ENCODE results near the gene RABGAP1L.
"Not testable (repeated sequence)": the region's sequence is repeated elsewhere in the genome, so short reads cannot be mapped to it uniquely, and the experiment has no call there.

RABGAP1L gene

DNA sequence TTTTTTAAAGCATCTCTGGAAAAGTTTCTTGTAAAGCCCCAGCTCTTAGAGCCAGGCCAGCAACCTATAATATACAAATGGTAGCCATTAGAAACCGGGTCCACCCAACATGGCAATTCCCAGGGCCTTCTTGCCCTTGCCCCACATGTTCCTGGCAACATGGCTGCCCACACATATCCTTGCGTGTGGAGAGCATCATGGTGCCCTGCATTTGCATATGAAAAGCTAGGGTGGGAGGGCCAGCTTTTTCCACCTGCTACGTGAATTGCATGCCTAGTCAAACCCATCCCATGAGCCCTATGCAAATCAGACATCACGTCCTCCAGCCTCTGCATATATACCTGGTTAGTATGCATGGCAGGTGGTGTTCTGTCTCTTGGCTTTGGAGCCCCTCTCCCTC lies 88.2 kb downstream of the RABGAP1L start:
- no peak for DNase-seq

DNA sequence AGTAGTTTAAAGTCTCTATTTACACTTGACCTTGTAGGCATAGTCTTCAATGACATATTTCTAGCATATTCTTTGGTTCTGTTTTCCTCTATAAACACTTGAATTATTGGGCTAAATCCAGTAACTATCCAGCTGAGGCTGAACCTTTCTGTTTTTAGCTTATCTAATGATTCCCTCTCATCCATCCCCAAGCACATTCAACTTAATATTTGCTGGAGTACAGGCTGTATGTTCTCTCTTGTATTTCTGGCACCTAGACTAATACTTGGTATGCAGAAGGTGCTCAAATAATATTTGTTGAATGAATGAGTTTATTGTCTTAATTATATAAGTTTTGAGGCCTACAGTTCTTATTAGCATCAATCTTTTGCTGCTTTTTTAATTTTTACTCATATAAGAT lies 88.7 kb downstream of the RABGAP1L start:
- DNase-seq, result no peak

GRCh38 chr1:174256386-174256785 lies 97.1 kb downstream of the RABGAP1L start:
- DNase-seq, result not testable (repeated sequence)

- no peak for DNase-seq
Measured at GRCh38 chr1:174258148-174258550, 98.8 kb downstream of the RABGAP1L start.

DNA sequence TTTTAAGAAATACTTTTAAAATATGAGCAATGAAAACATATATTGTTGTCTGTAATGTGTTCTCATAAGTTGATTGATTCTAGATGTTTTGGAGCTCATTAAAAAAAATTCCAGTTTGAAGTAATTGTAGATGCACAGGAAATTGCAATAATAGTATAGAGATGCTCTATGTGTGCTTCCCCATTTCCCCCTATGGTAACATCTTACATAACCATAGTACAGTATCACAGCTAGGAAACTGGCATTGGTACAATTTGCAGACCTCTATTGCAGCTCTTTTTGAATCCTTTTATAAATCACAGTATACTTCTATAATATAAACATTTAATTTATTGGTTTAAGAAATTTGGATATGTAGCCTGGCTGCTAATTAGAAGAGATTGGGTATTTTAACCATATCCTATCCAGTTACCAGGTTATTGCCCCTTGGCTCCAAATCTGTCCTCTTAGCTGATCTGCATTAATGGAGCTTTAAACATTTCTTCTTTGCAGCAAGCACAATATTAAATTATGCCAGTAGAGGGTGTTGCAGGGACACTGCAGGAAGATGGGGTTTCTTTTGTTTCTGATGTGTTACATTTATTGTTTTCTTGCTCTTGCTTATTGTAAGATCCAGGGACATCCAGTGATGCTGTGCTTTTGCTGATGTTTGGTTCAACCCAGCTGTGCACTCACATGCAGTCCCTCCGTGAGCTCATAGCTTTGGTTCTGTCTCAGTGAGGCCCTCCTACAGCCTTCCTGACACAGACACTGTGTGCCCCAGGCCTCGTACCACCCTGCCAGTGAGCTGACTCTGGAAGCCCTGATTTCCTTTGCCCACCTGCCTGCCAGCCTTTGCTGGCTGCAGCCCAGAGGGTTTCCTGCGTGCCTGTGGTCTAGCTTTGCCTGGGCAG lies 103.3 kb downstream of the RABGAP1L start:
- no peak for DNase-seq

- DNase-seq, result no peak
Measured at GRCh38 chr1:174265282-174265681, 106.0 kb downstream of the RABGAP1L start.

DNA sequence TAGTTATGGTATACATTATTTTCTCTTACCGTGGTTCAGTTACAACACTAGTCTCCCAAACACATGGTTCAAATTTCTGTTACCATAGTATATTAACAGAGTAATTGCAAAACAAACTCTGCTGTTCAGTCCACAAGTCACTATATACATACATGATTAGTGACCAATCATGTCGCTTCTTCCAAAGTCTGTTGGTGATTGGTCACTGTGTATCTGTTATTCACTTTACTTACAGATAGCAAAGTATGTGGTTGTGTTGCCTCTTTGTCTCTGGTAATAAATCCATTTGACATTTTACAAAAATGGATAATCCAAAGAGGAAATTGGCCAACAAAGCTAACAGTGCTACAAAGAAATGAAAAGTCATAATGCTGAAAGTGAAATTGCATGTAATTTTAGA lies 107.2 kb downstream of the RABGAP1L start:
- DNase-seq, result no peak

DNA sequence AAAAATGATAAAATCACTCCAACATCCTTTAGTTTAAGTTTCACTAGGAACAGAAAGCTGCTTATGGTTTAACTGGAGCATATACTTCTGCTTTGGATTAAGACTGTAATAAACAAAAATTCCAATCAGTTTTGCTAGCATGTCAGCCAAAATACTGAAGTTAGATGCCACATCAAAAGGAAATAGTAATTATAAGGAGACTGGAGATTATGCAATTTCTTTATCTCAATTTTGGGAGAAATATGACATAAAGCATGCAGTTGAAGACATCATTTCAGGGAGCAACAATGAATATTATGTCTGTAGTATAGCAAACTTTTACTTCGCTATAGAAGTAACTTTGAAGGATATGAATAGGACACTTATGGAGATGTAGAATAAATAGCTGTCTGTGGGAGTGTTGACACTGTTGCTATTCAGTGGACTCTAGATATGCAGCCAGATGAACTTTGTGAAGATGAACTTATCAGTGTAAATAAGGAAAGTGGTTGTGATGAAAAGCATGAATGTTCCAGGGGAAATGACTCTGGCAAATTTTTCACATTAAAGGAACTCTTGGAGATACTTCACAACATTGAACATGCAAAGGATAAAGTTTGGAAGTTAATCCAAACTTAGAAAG lies 107.8 kb downstream of the RABGAP1L start:
- DNase-seq, result no peak

DNA sequence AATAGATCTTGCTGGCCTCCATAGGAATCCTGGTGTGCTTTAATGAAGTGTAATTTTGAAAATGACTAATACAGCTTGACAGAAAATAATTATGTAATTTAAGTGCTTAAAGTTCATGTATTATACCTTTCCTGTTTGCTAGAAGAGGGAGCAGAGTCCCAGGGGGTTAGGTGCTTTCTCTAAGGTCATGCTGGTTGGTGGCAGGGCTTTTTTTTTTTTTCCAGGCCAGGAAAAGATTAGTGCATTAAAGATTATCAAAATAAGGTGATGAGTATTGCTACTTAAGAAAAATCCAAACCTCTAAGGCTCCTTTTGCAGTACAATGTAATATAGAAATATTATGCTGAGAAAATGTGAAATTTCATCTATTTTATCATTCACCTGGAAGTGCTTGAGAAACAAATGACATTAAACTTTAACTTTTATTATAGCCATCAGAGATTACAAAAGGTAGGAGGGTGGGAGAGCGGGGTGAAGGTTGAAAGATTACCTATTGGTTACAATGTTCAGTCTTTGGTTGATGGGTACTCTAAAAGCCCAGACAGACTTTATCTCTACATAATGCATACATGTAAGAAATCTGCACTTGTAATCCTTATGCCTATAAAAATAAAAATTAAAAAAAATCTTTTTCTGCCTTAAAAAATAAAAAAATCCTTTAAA lies 110.8 kb downstream of the RABGAP1L start:
- DNase-seq, result no peak

DNA sequence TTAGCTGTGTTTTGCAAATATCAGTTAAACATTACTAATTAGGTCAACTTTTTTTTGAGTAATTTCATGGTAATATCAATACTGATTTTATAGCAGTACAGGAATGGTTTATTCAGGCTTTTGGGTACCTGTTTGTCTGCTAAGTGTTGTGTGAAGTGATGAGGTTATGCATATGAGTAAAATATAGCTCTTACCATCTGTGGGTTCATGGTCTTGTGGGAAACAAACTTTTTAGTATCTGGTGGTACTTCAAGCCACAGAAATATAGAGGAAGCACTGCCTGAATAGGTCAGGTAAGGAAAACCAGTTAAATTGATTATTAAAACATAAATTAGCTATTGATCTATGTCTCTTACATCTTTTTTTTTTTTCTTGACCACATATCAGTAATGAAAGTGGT lies 113.9 kb downstream of the RABGAP1L start:
- DNase-seq, result no peak

- no peak for DNase-seq
Measured at GRCh38 chr1:174273776-174274175, 114.5 kb downstream of the RABGAP1L start.

- no peak for DNase-seq
Measured at GRCh38 chr1:174274452-174274851, 115.1 kb downstream of the RABGAP1L start.

DNA sequence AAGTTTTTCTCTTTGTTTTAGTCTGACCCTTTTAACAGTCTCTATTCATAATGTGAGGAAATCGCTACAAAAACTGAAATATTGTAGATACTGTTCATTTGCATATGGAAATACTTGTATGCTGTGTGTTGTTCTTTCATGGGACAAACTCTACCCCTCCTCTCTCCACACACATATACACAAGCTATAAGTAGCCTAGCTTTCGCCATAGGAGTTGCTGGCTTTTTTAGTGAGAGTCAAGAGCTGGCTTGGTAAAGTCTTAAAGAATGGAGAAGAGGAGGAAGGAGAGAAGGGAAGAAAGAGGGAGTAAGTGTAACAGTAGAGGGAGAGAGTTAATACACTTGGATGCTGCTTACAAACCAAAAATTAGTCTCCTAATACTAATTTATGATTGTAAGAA lies 115.6 kb downstream of the RABGAP1L start:
- no peak for DNase-seq

GRCh38 chr1:174276087-174276486 lies 116.8 kb downstream of the RABGAP1L start:
- DNase-seq, result no peak

GRCh38 chr1:174284052-174284451 lies 124.7 kb downstream of the RABGAP1L start:
- DNase-seq, result no peak

- DNase-seq, result no peak
Measured at GRCh38 chr1:174286042-174286441, 126.7 kb downstream of the RABGAP1L start.

DNA sequence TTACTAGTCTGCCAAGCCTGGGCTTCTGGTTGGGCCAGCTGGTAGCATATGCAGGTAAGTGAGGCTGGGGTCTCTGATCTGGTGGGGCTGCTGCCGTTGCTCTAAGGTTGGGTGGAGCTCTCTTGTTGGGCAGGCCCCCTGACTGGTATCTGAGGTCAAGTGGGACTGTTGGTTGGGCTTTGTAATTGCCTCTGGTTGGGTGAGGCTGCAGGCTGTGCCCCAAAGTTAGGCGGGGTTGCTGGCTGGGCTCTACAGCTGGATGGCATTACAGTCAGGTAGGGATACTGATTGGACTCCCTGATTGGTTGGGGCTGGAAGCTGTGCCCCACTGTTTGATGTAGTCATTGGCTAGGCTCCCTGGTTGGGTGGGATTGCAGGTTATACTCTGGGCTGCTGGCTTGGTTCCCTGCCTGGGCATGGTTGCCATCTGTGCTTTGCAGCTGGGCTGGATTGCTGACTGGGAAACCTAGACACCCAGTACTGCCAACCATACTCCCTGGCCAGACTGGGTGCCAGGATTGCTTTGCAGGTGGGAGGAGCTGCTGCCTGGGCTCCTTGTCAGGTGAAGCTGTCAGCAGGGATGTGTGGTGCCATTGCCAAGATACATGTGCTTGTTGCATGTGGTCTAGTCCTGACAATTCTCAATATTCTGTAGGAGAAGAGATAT lies 130.5 kb downstream of the RABGAP1L start:
- DNase-seq, result no peak

- no peak for DNase-seq
Measured at GRCh38 chr1:174291059-174291458, 131.7 kb downstream of the RABGAP1L start.

DNA sequence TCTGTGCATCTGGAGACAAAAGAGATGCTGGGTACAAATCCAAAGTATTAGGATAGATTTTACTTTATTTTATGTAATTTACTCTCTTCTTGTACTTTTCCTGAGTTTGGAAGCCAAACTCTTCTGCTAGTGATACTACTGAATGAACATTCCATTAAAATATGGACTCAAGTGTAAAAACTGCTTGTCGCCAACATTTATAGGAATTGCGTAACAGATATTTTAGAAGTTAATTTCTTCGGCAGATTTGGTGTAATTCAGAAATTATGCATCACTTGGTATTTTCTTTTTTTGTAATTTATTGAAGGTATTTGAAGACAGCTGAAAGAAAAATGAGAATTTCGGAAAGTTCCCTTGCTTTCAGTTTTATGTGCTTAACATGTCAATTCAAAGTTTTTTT lies 137.0 kb downstream of the RABGAP1L start:
- no peak for DNase-seq

DNA sequence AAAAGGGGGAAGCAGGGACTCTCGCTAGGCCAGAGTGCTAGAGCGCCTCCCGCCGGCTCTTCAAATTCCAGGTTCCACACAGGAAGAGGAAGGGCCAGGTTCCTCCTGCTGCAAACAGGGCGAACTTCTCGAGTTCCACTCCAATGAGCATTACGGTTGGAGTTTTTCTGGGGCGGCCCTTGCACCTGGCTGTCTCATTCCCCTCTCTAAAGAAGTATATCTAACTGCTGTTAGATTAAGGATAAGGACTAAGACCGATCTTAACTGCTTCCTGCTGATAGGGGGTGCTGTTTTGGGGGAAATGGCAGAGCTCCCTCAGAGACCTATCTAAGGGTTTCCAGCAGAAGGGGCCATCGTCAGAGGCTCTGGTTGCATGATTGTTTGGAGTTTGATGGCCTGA lies 138.0 kb downstream of the RABGAP1L start:
- no peak for DNase-seq

- DNase-seq, result no peak
Measured at GRCh38 chr1:174301295-174302077, 142.2 kb downstream of the RABGAP1L start.

DNA sequence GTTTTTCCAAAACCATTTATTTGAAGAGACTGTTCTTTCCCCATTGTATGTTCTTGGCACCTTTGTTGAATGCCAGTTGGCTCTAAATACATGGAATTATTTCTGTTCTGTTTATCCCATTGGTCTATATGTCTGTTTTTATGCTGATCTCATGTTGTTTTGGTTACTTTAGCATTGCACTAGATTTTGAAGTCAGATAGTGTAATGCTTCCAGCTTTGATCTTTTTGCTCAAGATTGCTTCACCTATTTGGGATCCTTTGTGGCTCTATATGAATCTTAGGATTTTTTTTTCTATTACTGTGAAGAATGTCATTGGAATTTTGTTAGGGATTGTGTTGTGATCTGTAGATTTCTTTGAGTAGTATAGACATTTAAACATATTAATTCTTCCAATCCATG lies 149.3 kb downstream of the RABGAP1L start:
- no peak for DNase-seq

- no peak for DNase-seq
Measured at GRCh38 chr1:174309490-174309889, 150.2 kb downstream of the RABGAP1L start.

Measured in activated CD8-positive, alpha-beta memory T cell treated with anti-CD3 and anti-CD28 coated beads, Interleukin-2, amount 50 U/mL, for 48 hours (primary cell).